Measurements from ENCODE around the gene MSLN. TPM values are rescaled to one million over a fixed set of nuclear protein-coding genes. Genes with fewer than 3 reads are reported as not detected.

The MSLN gene
- total RNA-seq, 1 donor from 2014 or later: not detected

DNA sequence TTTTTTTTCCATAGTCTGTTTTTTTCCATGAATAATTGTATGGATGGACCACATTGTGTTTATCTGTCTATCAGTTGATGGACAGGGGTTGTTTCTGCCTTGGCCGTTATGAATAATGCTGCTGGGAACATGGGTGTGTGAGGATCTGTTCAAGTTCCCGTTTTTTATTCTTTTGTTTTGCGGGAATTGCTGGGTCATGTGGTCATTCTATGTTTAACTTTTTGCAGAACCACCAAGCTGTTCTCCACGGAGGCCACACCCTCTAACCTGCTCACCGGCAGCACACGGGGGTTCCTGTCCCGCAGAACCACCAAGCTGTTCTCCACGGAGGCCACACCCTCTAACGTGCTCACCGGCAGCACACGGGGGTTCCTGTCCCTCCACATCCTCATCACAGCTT is 5.9 kb upstream of the MSLN start:
- no peak for DNase-seq (ENCODE audit: low read depth, low spot score)

DNA sequence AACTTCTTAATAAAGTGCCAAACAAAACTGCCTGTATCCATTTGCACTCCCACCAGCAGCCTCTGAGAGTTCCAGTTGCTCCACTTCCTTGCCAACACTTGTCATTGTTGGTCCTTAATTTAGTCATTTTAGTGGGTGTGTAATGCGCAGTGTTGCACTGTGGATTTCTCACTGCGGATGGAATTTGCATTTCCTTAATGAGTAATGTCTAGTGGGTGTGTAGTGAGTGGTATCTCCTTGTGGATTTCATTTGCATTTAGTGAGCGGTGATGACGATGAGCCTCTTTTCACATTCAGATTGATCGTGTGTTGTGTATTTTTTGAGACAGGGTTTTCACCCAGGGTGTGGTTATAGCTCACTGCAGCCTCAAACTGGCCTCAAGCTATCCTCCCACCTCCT is 4.1 kb upstream of the MSLN start:
- DNase-seq (ENCODE audit: low read depth, low spot score): no peak

DNA sequence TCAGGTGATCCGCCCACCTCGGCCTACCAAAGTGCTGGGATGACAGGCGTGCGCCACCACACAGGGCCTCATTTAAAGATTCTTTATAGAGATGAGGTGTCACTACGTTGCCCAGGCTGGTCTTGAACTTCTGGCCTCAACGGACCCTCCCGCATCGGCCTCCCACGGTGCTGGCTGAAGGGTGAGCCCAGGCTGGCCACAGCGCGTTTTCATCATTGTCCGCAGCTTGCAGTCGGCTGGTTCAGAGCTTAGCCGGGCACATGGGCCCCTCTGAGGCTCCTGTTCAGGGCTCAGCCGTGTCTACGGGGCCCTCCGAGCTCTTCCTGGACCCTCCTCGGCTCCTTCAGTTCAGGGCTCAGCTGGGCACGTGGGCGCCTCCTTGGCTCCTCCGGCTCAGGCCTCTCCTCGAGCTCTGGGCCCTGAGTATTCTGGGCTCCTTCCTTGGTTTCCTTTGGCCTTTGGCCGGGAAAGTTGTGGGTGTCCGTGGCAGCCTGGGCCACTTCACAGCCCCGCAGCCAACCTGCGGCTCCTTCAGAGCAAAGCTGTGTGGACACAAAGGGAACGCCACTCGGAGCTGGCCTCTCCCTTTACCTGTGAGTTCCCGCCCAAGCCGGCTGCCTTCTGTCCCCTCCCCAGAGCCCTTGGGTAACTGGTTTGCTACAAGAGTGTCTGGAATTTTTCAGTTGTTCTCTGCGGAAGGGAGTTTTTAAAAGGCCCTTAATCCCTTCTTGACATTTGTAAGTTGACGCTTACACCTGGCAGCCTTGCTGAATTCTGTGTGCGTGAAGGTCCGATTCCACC is 1.2 kb upstream of the MSLN start:
- DNase-seq (ENCODE audit: low read depth, low spot score): no peak

DNA sequence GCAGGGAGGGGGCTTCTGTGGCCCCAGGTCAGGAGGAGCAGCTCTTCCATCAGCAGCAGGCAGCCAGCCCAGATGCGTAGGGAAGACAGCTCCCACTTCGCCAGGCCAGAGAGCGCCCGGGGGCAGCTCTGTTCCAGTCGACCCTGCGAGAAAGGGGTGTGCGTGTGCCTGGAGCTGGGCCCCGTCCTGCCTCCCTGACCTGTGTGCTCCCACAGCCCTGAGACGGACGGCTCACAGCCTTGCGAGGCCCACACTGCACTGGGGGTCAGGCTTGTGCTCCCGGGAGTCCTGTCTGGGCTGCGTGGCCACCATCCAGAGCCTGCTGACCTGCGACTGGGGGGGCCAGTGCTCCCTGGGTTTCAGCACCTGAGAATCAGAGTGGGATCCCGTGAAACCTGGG is 469 bp upstream of the MSLN start:
- no peak for DNase-seq (ENCODE audit: low read depth, low spot score)

DNA sequence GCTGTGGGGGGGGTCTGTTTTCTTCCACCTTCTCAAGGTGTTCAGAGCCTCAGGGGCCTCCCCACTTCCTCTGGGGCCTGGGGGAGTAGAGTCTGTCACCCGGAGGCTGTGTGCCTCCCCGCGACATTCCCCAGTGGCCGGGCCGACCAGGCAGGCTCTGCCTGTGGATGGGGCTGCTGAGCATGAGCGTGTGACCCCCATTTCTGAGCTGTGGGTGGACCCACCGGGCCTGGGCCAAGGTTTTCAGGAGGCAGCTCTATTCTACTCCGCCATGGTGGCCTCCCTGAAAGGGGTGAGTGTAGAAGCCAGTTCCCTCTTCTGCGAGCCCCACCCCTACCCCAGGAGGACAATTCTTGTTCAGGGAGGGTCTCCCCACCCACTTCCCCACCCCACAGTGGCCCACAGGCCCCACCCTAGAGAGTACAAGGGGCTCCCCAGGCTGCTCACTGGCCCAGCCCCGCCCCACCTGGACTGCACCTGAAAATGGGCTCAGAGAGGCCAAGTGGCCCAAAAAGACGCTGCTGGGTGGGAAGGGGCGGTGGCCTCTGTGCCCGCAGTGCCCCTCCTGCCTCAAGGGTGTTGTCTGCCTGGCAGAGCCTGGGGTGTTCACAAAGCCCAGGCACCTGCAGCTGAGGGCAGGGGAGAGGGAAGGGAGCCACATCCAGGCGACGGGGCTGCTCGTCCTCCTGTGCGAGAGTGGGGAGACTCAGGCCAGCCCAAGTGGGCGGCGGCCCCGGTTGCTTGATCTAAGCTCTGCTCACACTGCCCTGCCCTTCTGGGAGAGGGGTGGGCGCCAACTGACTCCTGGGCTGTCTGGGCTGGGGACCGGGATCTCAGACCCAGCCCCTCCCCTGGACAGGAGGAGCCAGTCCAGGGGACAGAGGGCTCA is 1.3 kb downstream of the MSLN start:
- DNase-seq (ENCODE audit: low read depth, low spot score): no peak

DNA sequence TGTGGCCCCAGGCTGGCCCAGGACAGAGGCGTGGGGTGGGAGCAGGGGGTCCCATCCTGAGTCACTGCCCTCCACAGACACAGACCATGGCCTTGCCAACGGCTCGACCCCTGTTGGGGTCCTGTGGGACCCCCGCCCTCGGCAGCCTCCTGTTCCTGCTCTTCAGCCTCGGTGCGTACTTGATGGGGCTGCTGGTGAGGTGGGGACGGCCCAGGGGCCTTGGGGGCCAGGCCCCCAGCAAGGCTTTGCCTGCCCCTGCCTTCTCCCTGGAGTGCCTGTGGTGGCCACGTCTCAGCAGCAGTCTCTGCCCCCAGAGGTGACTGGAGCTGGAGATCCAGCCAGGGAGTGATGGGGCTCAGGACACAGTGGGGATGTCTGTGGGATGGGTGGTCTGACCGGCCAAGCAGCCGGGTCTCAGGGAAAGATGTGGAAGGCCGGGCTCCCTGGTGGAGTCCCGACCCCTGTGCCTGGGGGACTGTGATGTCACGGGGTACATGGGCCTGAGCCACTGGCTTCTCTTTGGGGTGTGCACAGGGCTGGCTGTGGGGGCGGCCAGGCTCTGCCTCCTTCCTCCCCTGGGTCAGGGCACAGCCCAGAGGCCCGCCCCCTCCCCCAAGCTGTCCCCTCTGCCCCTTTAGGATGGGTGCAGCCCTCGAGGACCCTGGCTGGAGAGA is 2.2 kb downstream of the MSLN start:
- no peak for DNase-seq (ENCODE audit: low read depth, low spot score)

DNA sequence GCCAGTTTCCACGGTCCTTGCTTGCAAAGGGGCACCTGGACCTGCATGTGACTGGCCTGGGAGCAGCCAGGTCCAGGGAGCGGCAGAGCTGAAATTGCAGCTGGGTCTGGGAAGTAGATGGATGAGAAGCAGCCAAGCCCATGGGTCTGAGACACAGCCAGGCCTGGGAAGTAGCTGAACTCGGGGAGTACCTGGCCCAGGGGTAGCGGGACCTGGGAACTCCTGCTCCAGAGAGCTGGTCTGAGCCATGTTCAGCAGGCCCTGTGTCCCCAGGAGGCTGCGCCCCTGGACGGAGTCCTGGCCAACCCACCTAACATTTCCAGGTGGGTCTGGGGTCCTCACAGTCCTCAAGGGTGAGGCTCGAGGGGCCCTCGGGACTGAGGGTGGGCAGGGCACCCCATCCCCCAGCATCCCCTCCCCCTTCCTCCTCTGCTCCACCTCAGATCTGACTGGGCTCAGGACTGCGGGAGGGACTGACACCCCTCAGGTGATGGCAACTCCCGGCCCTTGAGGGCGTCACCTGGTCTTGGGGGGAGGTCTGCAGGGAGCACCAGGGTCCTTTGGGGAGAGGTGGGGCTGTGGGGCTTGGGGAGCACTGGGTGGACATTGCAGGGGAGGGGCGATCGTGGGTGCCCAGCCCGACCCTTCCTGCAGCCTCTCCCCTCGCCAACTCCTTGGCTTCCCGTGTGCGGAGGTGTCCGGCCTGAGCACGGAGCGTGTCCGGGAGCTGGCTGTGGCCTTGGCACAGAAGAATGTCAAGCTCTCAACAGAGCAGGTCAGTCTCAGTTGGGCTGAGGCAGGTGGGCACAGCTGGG is 3.0 kb downstream of the MSLN start:
- no peak for DNase-seq (ENCODE audit: low read depth, low spot score)

DNA sequence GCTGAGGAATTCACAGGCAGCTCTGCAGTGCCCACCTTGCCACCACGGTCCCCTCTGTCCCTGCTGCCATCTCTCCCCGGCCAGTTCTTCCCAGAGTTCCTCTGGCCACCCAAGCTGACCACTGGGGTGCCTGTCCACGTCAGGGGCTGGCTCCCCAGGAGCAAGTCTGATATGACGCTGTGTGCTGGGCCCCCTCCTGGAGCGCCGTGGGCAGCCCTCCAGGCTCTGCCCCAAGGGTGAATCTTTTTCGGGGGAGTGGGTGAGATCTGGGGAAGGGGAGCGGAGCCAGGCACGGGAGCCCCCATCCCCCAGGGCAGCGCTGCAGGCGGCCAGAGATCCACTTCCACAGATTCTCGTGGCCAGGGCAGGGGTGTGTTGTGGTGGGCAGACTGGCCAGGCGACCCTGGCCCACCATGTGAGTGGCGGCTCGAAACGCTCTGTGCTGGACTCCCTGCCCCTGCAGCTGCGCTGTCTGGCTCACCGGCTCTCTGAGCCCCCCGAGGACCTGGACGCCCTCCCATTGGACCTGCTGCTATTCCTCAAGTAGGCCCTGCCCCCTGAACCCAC is 3.7 kb downstream of the MSLN start:
- no peak for DNase-seq (ENCODE audit: low read depth, low spot score)

DNA sequence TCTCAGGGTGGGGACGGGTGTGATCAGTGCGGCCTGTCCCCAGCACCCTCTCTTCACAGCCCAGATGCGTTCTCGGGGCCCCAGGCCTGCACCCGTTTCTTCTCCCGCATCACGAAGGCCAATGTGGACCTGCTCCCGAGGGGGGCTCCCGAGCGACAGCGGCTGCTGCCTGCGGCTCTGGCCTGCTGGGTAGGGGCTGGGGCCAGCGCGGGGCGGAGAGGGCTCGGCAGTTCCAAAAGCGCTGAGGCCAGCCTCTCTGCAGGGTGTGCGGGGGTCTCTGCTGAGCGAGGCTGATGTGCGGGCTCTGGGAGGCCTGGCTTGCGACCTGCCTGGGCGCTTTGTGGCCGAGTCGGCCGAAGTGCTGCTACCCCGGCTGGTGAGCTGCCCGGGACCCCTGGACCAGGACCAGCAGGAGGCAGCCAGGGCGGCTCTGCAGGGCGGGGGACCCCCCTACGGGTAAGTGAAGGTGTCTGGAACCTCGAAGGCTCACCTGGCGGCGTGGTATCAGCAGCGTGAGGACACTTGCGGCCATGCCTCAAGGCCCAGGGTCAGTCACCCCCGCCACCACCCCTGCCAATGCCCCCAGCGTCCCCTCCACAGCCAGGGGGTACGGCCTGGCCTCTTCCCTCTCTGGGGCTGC is 4.4 kb downstream of the MSLN start:
- DNase-seq (ENCODE audit: low read depth, low spot score): no peak

DNA sequence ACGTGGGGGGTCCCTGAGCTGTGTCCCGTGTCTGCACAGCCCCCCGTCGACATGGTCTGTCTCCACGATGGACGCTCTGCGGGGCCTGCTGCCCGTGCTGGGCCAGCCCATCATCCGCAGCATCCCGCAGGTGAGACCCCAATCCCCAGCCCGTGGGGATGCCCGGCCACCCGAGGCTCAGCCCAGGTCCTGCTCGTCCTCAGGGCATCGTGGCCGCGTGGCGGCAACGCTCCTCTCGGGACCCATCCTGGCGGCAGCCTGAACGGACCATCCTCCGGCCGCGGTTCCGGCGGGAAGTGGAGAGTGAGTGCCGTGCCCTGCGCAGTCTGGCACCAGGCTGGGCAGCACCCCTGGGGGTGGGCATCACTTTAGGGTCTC is 4.9 kb downstream of the MSLN start:
- DNase-seq (ENCODE audit: low read depth, low spot score): no peak

DNA sequence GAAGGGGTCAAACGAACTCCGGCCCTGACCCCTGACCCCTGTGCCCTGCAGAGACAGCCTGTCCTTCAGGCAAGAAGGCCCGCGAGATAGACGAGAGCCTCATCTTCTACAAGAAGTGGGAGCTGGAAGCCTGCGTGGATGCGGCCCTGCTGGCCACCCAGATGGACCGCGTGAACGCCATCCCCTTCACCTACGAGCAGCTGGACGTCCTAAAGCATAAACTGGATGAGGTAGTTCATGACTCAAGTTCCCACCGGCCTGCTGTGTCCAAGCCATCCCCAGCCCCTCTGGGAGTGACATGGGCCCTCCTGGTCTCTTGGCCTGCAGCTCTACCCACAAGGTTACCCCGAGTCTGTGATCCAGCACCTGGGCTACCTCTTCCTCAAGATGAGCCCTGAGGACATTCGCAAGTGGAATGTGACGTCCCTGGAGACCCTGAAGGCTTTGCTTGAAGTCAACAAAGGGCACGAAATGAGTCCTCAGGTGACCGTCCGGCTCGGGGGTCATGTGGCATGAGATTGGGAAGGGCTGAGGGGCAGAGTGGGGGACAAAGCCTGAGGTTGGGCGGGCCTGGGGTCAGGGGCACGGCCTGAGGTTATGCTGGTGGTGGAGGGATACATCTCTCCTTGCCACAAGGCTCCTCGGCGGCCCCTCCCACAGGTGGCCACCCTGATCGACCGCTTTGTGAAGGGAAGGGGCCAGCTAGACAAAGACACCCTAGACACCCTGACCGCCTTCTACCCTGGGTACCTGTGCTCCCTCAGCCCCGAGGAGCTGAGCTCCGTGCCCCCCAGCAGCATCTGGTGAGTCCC is 5.7 kb downstream of the MSLN start:
- DNase-seq (ENCODE audit: low read depth, low spot score): no peak

DNA sequence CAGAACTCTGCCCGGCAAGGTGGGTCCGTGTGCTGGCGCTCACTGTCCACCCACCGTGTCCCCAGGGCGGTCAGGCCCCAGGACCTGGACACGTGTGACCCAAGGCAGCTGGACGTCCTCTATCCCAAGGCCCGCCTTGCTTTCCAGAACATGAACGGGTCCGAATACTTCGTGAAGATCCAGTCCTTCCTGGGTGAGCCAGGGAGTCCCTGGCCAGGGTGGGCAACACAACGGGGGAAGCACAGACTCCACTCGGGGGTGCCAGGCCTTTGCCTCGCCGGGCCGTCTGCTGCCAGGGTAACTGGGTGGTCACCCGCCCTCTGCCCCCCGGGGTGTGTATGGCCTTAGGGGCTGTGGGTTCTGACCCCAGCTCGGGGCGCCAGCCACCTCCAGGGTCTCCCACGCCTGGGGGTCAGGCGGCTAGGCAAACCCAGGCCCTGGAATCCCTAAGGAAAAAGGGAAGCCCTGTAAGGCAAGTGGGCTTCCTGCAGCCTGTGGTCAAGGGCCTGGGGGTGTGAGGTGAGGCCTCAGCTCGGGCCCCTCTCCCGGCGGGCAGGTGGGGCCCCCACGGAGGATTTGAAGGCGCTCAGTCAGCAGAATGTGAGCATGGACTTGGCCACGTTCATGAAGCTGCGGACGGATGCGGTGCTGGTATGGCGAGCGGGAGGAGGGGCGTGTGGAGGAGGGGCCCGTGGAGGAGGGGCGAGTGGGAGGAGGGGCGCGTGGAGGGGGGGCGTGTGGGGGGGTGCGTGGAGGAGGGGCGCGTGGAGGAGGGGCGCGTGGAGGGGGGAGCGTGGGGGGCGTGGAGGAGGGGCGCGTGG is 6.5 kb downstream of the MSLN start:
- DNase-seq (ENCODE audit: low read depth, low spot score): no peak

DNA sequence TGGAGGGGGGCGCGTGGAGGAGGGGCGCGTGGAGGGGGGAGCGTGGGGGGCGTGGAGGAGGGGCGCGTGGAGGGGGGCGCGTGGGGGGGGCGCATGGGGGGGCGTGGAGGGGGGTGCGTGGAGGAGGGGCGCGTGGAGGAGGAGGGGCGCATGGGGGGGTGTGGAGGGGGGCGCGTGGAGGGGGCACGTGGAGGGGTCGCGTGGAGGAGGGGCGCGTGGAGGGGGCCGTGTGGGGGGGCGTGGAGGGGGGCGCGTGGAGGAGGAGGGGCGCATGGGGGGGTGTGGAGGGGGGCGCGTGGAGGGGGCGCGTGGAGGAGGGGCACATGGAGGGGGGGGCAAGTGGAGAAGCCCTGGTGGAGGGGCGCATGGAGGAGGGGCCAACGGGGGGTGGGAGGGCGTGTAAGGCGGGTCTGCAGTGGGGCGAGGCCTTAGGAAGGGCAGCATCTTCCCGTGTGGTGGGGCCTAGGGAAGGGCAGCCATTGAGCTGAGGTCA is 7.3 kb downstream of the MSLN start:
- DNase-seq (ENCODE audit: low read depth, low spot score): no peak

DNA sequence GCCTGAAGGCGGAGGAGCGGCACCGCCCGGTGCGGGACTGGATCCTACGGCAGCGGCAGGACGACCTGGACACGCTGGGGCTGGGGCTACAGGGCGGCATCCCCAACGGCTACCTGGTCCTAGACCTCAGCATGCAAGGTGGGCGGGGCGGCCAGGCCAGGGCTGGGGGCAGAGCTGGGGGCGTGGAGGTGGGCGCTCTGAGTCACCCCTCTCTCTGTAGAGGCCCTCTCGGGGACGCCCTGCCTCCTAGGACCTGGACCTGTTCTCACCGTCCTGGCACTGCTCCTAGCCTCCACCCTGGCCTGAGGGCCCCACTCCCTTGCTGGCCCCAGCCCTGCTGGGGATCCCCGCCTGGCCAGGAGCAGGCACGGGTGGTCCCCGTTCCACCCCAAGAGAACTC is 7.9 kb downstream of the MSLN start:
- DNase-seq (ENCODE audit: low read depth, low spot score): no peak

DNA sequence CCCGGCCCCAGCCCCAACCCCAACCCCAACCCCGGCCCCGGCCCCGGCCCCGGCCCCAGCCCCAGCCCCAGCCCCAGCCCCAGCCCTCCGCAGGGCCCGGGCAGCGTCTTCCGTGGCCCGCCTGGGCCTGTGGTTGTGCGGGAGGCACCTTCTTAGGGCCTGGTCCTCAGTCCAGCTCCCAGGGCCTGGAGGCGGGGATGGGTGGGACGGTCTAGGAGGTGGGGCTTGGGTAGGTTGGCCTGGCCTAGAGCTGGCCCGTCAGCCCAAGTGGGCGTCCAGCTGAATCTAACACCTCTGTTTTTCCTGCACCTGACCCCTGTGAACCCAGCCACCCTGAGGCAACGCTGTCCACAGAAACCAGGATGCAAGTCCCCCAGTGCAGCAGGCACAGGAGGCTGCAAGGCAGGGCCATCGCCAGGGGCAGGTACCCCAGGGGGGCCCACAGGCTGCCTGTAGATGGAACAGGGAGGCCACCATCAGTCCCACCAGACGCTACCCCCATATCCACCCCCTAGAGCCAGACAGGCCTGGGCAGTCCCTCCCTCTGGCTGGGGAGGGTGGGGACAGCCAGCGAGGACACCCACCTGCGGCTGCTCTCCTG is 8.8 kb downstream of the MSLN start:
- DNase-seq (ENCODE audit: low read depth, low spot score): no peak

DNA sequence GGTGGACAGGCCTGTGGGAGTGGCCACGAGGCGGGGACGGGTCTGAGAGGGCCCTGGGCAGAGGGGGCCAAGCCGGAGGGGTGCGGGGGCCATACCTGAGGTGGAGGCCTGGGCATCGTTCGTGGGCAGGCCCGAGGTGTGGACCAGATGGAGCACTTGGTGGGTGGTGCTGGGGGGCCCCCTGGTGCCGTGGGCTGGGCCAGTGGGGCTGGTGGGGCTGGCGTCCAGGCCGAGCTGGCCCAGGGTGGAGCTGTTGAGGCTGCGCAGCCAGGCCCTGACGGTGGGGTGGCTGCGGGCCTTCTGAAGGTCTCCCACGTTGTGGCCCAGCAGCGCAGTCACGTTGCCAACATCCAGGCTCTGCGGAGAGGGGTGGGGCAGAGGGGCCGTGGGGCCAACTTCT is 9.4 kb downstream of the MSLN start:
- DNase-seq (ENCODE audit: low read depth, low spot score): no peak

DNA sequence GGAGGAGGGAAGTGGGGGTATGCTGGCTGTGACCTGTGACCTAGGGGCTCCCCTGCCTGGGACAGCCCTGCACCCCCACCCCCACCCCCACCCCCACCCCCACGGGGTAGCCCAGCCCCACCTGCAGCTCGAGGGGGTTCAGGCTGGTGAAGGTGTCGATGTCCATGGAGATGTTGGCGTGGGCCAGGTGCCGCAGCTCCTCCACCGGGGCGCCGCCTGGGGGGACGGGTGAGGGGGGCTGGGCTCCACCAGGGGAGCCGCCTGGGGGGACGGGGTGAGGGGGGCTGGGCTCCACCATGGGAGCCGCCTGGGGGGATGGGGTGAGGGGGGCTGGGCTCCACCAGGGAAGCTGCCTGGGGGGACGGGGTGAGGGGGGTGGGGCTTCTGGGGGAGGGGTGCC is 9.9 kb downstream of the MSLN start:
- DNase-seq (ENCODE audit: low read depth, low spot score): no peak

DNA sequence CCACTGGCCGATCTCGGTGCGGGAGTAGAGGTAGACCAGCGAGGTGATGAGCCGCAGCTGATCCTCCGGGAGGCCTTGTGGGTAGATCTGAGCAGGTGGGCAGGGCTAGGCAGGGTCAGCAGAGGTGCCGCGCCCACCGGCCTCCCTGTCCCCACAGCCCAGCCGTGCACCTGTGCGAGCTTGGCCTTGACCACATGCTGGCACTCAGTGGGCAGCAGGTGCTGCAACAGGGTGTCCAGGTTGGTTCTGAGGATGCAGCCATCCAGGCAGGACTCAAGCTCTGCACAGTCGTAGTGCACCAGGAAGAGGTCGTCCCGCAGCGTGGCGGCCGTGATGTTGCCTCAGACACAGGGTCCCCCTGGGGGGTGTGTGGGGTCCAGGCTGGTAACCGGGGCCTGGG is 12.4 kb downstream of the MSLN start:
- DNase-seq (ENCODE audit: low read depth, low spot score): no peak
